HFF-Myc (cell line): ENCODE results near the gene HERPUD1.
A peak's percentile ranks its signal among the peaks of the same experiment; 100 is the strongest.

ENCODE experiments used
- DNase-seq: peaks from one replicate; pipeline ENCODE4 v3.0.0-alpha.2; 2011; ENCODE audit warnings: low read depth; ENCODE audit errors: extremely low read depth
- H3K4me3 ChIP-seq: replicated peaks from 2 replicates; pipeline ENCODE4 v1.5.1; 2011; ENCODE audit warnings: low read depth, mild to moderate bottlenecking, control low read depth, low read length
- TF ChIP-seq, protein P1 (sequence below): IDR thresholded peaks from 2 replicates; pipeline ENCODE4 v1.5.1; 2012; ENCODE audit warnings: mild to moderate bottlenecking, low read depth, low read length, control low read depth; ENCODE audit errors: missing control alignments

Gene HERPUD1

GRCh38 chr16:56956756-56957155 is 24.8 kb downstream of the HERPUD1 start:
- no peak overlapping the region for H3K4me3 ChIP-seq
- DNase-seq: no peak
- TF ChIP-seq, protein P1, sequence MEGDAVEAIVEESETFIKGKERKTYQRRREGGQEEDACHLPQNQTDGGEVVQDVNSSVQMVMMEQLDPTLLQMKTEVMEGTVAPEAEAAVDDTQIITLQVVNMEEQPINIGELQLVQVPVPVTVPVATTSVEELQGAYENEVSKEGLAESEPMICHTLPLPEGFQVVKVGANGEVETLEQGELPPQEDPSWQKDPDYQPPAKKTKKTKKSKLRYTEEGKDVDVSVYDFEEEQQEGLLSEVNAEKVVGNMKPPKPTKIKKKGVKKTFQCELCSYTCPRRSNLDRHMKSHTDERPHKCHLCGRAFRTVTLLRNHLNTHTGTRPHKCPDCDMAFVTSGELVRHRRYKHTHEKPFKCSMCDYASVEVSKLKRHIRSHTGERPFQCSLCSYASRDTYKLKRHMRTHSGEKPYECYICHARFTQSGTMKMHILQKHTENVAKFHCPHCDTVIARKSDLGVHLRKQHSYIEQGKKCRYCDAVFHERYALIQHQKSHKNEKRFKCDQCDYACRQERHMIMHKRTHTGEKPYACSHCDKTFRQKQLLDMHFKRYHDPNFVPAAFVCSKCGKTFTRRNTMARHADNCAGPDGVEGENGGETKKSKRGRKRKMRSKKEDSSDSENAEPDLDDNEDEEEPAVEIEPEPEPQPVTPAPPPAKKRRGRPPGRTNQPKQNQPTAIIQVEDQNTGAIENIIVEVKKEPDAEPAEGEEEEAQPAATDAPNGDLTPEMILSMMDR: peak; percentile 9

- TF ChIP-seq, protein P1: no peak
- no peak for DNase-seq
- H3K4me3 ChIP-seq: no peak overlapping the region
Observed at GRCh38 chr16:56960681-56961281, 28.8 kb downstream of the HERPUD1 start.

DNA sequence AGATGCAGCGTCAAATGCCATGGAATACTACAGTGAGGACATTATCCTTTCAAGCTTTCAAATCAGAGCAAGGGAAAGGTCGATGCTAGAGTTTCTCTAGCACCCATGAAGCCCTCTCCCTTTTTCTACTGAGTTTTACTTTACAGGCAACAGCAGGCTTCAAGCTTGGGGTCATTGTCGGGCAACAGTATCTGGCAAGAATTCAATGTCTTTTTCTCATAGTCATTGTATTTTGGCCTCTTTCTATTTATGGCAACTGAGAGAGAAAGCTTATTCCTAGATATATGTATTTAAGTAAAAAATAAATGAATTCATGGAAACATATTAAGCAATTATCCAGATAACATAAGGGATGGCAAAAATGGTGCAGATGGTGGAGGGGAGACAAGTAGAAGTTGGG is 29.4 kb downstream of the HERPUD1 start:
- H3K4me3 ChIP-seq: no peak overlapping the region
- TF ChIP-seq, protein P1: no peak
- DNase-seq: no peak

GRCh38 chr16:56961851-56962281 is 29.9 kb downstream of the HERPUD1 start, which contains the start of gene CETP:
CETP (plus strand) TSS chr16:56961950; CDS start chr16:56961980, 30 bp downstream.
- H3K4me3 ChIP-seq: no peak within 1 kb of the TSS
- no peak for DNase-seq
- TF ChIP-seq, protein P1: no peak

- peak; percentile 39 for DNase-seq
- H3K4me3 ChIP-seq: no peak overlapping the region
- TF ChIP-seq, protein P1: peak; percentile 94
Observed at GRCh38 chr16:56964243-56965148, 32.6 kb downstream of the HERPUD1 start.

DNA sequence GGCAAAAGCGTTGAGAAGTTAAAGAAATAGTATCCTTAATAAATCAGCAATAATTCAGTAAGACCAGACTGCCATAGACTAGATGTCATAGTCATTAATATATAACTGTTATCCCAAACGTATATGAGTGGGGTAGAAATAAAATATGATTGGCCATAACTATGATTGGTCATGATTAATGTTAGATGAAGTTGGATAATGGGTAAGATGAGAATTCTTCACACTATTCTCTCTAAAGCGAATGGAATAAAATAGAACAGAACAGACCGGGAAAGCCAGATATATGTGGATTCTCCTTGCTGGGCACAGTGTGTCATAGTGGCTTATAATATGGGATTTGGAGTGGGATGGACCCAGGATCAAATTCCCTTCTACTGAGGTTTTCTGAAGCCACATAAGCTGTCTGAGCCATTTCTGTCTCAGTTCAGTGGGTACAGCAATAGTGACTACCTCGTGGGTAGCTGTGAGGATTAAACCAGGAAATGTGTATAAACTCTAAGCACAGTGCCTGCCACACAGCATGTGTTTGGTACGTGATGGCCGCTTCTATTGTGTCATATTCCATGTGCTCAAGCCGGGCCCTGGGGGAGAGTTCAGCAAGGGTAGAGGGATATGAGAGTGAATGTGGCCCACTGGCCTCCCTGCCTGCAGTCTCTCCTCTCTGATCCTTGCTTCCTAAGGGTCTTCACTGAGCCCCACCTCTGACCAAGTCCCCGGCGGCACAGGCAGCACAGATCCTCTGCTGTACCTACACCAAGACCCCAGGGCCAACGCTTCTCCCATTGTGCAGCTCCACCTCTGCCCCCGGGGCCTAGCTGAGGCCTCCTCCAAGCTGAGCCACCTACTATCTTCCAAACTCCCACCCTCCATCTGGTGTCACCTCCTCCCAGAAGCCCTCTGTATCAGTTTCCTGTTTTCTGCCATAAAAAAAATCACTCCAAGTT is 33.5 kb downstream of the HERPUD1 start:
- TF ChIP-seq, protein P1: no peak
- no peak overlapping the region for H3K4me3 ChIP-seq
- DNase-seq: no peak
